IPS DF 4.7 (cell line): ENCODE data around the gene NAP1L1.
"Not testable (repeated sequence)": the region's sequence is repeated elsewhere in the genome, so short reads cannot be mapped to it uniquely, and the experiment has no call there.

Experiments used
- DNase-seq: peaks from one replicate; pipeline ENCODE4 v3.0.0-alpha.2; 2013; ENCODE audit warnings: low spot score; ENCODE audit errors: extremely low read depth

The NAP1L1 gene

GRCh38 chr12:75991753-75992152 is 92.7 kb downstream of the NAP1L1 start:
- no peak for DNase-seq

DNA sequence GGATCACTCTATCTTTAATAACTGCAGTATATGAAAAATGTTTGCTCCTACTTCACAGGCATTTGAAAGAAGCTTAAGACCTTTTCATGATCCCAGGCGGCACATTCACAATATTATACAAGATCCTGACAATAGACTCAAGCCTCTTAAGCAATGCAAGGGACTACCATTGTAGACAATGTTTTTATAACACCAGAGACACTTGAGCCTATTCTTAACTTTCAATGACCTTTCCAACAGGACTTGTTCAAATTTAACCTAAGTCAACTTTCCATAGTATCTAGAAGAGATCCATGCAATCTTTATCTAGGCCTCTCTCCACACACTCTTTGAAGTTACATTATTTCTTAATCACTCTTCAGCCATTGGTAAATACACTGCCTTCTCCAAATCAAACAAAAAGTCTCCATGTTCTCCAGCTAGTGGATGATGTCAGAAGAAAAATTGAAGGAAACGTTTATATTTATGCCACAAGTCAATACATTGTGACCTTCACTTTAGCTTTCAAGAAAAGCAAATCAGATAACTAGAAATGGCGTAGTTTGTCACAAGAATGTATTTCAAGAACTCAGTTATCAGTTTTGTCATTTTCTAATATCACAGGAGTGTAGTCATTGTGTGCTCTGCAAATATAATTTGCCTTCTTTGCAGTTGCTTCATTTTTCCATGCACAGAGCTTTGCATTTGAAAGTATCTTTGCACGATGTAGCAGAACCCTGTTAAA is 94.1 kb downstream of the NAP1L1 start:
- no peak for DNase-seq

GRCh38 chr12:75987709-75988108 is 96.8 kb downstream of the NAP1L1 start:
- DNase-seq = not testable (repeated sequence)
